ENCODE results near the gene MMD. TPM values are rescaled to one million over a fixed set of nuclear protein-coding genes. Genes with fewer than 3 reads are reported as not detected.

The MMD gene
- polyA plus RNA-seq, 3 donors, result 3.4 to 7.0 (median 4.6) TPM

- no peak for DNase-seq
- H3K9me3 ChIP-seq (replicated peaks in 1 of 2; ENCODE audit: control insufficient read depth in 1 of 2, insufficient read depth in 1 of 2, low read length in 2 of 2), result no peaks in the 10 kb centered on the region
- no peak overlapping the region for H3K4me3 ChIP-seq (replicated peaks in 1 of 3; ENCODE audit: low read depth in 2 of 3, low read length in 3 of 3)
- no peaks in the 10 kb centered on the region for H3K36me3 ChIP-seq (replicated peaks in 1 of 2; ENCODE audit: control insufficient read depth in 1 of 2, insufficient read depth in 2 of 2, low read length in 2 of 2)
- no peak overlapping the region for H3K4me3 Mint-ChIP-seq
- peaks cover 12 to 13% of the 10 kb centered on the region in 2 donors for H3K4me1 ChIP-seq (ENCODE audit: control insufficient read depth in 1 of 2, insufficient read depth in 2 of 2, low read length in 2 of 2)
- no peak overlapping the region for H3K27ac Mint-ChIP-seq
- intact Hi-C loops (cut with micrococcal nuclease), result no loop called here
- H3K27ac ChIP-seq (ENCODE audit: low read depth in 1 of 2, low read length in 2 of 2), result no peak overlapping the region
- peaks cover 0 to 2% of the 10 kb centered on the region in 2 donors for H3K27me3 ChIP-seq (ENCODE audit: control insufficient read depth in 2 of 2, insufficient read depth in 2 of 2, low read length in 2 of 2)
- H3K4me1 Mint-ChIP-seq, result peaks cover 18% of the 10 kb centered on the region
- peaks cover 0 to 3% (median 0%) of the 10 kb centered on the region in 7 donors for H3K9me3 Mint-ChIP-seq
- H3K27me3 Mint-ChIP-seq (ENCODE audit: low read depth in 3 of 3), result peaks cover 2 to 5% (median 4%) of the 10 kb centered on the region in 3 donors
- no peaks in the 10 kb centered on the region for H3K36me3 Mint-ChIP-seq
- H3K4me2 ChIP-seq (replicated peaks; ENCODE audit: extremely low read depth, low read length, poor library complexity, severe bottlenecking), result no peak overlapping the region
- H3K9ac ChIP-seq (ENCODE audit: insufficient read depth, low read length, poor library complexity, severe bottlenecking), result no peak overlapping the region
- WGBS (ENCODE audit: insufficient coverage), result 73% methylated on average over 1 of the region's 4 CpGs
- H2AFZ ChIP-seq (ENCODE audit: insufficient read depth, low read depth, low read length, poor library complexity, severe bottlenecking), result no peak overlapping the region
- H3K79me2 ChIP-seq (ENCODE audit: insufficient read depth, low read length), result no peaks in the 10 kb centered on the region
- TF ChIP-seq, protein P1, sequence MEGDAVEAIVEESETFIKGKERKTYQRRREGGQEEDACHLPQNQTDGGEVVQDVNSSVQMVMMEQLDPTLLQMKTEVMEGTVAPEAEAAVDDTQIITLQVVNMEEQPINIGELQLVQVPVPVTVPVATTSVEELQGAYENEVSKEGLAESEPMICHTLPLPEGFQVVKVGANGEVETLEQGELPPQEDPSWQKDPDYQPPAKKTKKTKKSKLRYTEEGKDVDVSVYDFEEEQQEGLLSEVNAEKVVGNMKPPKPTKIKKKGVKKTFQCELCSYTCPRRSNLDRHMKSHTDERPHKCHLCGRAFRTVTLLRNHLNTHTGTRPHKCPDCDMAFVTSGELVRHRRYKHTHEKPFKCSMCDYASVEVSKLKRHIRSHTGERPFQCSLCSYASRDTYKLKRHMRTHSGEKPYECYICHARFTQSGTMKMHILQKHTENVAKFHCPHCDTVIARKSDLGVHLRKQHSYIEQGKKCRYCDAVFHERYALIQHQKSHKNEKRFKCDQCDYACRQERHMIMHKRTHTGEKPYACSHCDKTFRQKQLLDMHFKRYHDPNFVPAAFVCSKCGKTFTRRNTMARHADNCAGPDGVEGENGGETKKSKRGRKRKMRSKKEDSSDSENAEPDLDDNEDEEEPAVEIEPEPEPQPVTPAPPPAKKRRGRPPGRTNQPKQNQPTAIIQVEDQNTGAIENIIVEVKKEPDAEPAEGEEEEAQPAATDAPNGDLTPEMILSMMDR (IDR thresholded peaks at IDR 0.05), result no peak
- no peaks in the 10 kb centered on the region for H4K20me1 ChIP-seq (ENCODE audit: insufficient read depth, low read length)
Observed at GRCh38 chr17:55435408-55435807, 13.8 kb upstream of the MMD start.

- DNase-seq, result no peak
- intact Hi-C loops (cut with micrococcal nuclease), result no loop called here
- peaks cover 1 to 5% (median 2%) of the 10 kb centered on the region in 3 donors for H3K27me3 Mint-ChIP-seq (ENCODE audit: low read depth in 3 of 3)
- Histone ChIP-seq H3K27me3 (ENCODE audit: control insufficient read depth in 2 of 2, insufficient read depth in 2 of 2, low read length in 2 of 2) (peaks cover 0 to 2% of the 10 kb centered on the region in 2 donors), H4K20me1 (ENCODE audit: insufficient read depth, low read length) (no peaks in the 10 kb centered on the region), H3K4me1 (ENCODE audit: control insufficient read depth in 1 of 2, insufficient read depth in 2 of 2, low read length in 2 of 2) (peaks cover 12 to 13% of the 10 kb centered on the region in 2 donors), H3K9me3 (replicated peaks in 1 of 2; ENCODE audit: control insufficient read depth in 1 of 2, insufficient read depth in 1 of 2, low read length in 2 of 2) (no peaks in the 10 kb centered on the region), H3K27ac (ENCODE audit: low read depth in 1 of 2, low read length in 2 of 2) (no peak overlapping the region), H3K4me3 (replicated peaks in 1 of 3; ENCODE audit: low read depth in 2 of 3, low read length in 3 of 3) (no peak overlapping the region), H3K9ac (ENCODE audit: insufficient read depth, low read length, poor library complexity, severe bottlenecking) (no peak overlapping the region), H2AFZ (ENCODE audit: insufficient read depth, low read depth, low read length, poor library complexity, severe bottlenecking) (no peak overlapping the region), H3K4me2 (replicated peaks; ENCODE audit: extremely low read depth, low read length, poor library complexity, severe bottlenecking) (no peak overlapping the region), H3K79me2 (ENCODE audit: insufficient read depth, low read length) (no peaks in the 10 kb centered on the region), H3K36me3 (replicated peaks in 1 of 2; ENCODE audit: control insufficient read depth in 1 of 2, insufficient read depth in 2 of 2, low read length in 2 of 2) (no peaks in the 10 kb centered on the region)
- peaks cover 0 to 3% (median 0%) of the 10 kb centered on the region in 7 donors for H3K9me3 Mint-ChIP-seq
- TF ChIP-seq, protein P1 (IDR thresholded peaks at IDR 0.05), result no peak
- peaks cover 18% of the 10 kb centered on the region for H3K4me1 Mint-ChIP-seq
- no CpG with 5 or more reads among the region's 1 CpG for WGBS (ENCODE audit: insufficient coverage)
- H3K27ac Mint-ChIP-seq, result no peak overlapping the region
- H3K4me3 Mint-ChIP-seq, result no peak overlapping the region
- H3K36me3 Mint-ChIP-seq, result no peaks in the 10 kb centered on the region
Observed at GRCh38 chr17:55434721-55435120, 13.1 kb upstream of the MMD start.

Measured in CD14-positive monocyte (primary cell).